AG09319 (cell line): ENCODE results near the gene SEMA4A.
"Not testable (repeated sequence)": the region's sequence is repeated elsewhere in the genome, so short reads cannot be mapped to it uniquely, and the experiment has no call there.

ENCODE experiments used
- DNase-seq: peaks from one replicate; pipeline ENCODE4 v3.0.0-alpha.2; 2010; ENCODE audit warnings: low read depth; ENCODE audit errors: extremely low read depth
- CTCF ChIP-seq: IDR thresholded peaks from 2 replicates; pipeline ENCODE4 v1.5.1; 2011; ENCODE audit warnings: low read depth, mild to moderate bottlenecking, inconsistent platforms, low read length, moderate library complexity

SEMA4A gene

GRCh38 chr1:156115514-156116374 is 37.6 kb upstream of the SEMA4A start:
- DNase-seq, result no peak
- TF ChIP-seq CTCF, result no peak

- not testable (repeated sequence) for DNase-seq
Measured at GRCh38 chr1:156116731-156117130, 36.7 kb upstream of the SEMA4A start.

- TF ChIP-seq CTCF, result no peak
- no peak for DNase-seq
Measured at GRCh38 chr1:156117414-156118176, 35.8 kb upstream of the SEMA4A start.

- no peak for DNase-seq
- no peak for TF ChIP-seq CTCF
Measured at GRCh38 chr1:156118177-156118868, 35.1 kb upstream of the SEMA4A start.

GRCh38 chr1:156119503-156120209 is 33.7 kb upstream of the SEMA4A start:
- no peak for DNase-seq
- TF ChIP-seq CTCF, result no peak; the same call in 1 of the 2 replicates

GRCh38 chr1:156120318-156120717 is 33.1 kb upstream of the SEMA4A start:
- TF ChIP-seq CTCF, result no peak
- no peak for DNase-seq

GRCh38 chr1:156121005-156121404 is 32.4 kb upstream of the SEMA4A start:
- DNase-seq, result not testable (repeated sequence)
